ENCODE results near the gene ZNF76. TPM values are rescaled to one million over a fixed set of nuclear protein-coding genes. Genes with fewer than 3 reads are reported as not detected.

ZNF76 gene
- total RNA-seq, 2 donors from 2014 or later = 50.0 to 60.8 TPM

GRCh38 chr6:35242906-35243305, 16.6 kb upstream of the ZNF76 start:
- ATAC-seq (no peak), DNase-seq (no peak)
- peaks cover 18% of the 10 kb centered on the region for H3K4me1 Mint-ChIP-seq
- peaks cover 5% of the 10 kb centered on the region for H3K36me3 Mint-ChIP-seq (ENCODE audit: low read depth)
- H3K27me3 Mint-ChIP-seq = no peaks in the 10 kb centered on the region
- no peaks in the 10 kb centered on the region for H3K9me3 ChIP-seq (ENCODE audit: control insufficient read depth, low read length, poor library complexity, severe bottlenecking)
- no peak overlapping the region for H3K27ac Mint-ChIP-seq
- no peak overlapping the region for H3K4me3 Mint-ChIP-seq

DNA sequence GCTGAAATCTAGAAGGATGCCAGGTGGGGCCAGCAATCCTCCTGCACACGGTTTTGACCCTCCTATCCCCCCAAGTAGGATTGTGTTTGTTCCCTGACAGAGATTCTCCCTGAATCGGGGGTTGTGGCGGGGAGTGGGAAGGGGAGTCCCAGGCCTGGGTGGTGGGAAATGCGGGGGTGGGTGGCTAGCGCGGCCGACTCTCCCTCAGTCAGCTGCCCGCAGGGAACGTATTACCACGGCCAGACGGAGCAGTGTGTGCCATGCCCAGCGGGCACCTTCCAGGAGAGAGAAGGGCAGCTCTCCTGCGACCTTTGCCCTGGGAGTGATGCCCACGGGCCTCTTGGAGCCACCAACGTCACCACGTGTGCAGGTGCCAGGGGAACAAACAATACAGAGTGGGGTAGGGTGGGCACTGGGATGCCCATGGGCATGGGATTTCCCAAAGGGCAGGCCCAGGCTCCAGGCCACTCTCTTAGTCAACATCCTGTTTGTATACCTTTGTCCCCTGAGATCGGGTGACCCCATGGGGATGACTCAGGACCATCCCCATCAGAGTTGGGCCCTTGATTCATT, 16.1 kb upstream of the ZNF76 start:
- ATAC-seq (no peak), DNase-seq (no peak)
- no peak overlapping the region for H3K27ac Mint-ChIP-seq
- H3K36me3 Mint-ChIP-seq (ENCODE audit: low read depth) = peaks cover 5% of the 10 kb centered on the region
- peaks cover 20% of the 10 kb centered on the region for H3K4me1 Mint-ChIP-seq
- no peaks in the 10 kb centered on the region for H3K9me3 ChIP-seq (ENCODE audit: control insufficient read depth, low read length, poor library complexity, severe bottlenecking)
- no peaks in the 10 kb centered on the region for H3K27me3 Mint-ChIP-seq
- no peak overlapping the region for H3K4me3 Mint-ChIP-seq

- H3K36me3 Mint-ChIP-seq (ENCODE audit: low read depth) = peaks cover 5% of the 10 kb centered on the region
- ATAC-seq (no peak), DNase-seq (no peak)
- H3K4me1 Mint-ChIP-seq = peaks cover 28% of the 10 kb centered on the region
- H3K4me3 Mint-ChIP-seq = no peak overlapping the region
- no peak overlapping the region for H3K27ac Mint-ChIP-seq
- no peaks in the 10 kb centered on the region for H3K9me3 ChIP-seq (ENCODE audit: control insufficient read depth, low read length, poor library complexity, severe bottlenecking)
- H3K27me3 Mint-ChIP-seq = no peaks in the 10 kb centered on the region
Observed at GRCh38 chr6:35244551-35244950, 15.0 kb upstream of the ZNF76 start.

DNA sequence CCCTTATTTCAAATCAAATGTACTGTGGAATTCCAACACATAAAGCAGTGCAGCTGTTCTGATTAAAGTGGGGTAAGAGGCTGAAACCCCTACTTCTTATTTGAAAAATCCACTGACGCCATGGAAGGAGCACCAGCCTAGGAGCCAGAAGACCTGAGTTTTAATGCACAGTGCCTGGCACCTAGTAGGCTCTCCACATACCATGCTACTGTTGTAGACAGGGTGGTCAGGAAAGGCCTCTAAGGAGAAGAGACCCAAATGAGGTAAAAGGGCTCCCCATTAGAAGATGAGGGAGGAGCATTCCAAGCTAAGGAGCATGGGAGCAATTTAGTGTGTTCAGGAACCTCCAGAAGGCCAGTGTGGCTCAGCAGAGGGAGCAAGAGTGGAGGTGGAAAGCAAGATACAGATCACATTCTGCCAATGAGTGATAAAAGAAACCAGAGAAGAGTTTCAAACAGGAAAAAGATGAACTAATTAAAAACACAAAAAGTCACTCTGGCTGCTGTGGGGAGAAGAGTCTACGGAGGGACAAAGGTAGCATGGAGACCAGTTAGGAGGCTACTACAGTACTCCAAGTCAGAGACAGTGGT, 11.8 kb upstream of the ZNF76 start:
- ATAC-seq (no peak), DNase-seq (no peak)
- Mint-ChIP-seq H3K27ac (peak overlapping the region; percentile 35), H3K27me3 (no peaks in the 10 kb centered on the region), H3K4me3 (no peak overlapping the region), H3K4me1 (peaks cover 27% of the 10 kb centered on the region), H3K36me3 (ENCODE audit: low read depth) (peaks cover 3% of the 10 kb centered on the region)
- H3K9me3 ChIP-seq (ENCODE audit: control insufficient read depth, low read length, poor library complexity, severe bottlenecking) = no peaks in the 10 kb centered on the region

DNA sequence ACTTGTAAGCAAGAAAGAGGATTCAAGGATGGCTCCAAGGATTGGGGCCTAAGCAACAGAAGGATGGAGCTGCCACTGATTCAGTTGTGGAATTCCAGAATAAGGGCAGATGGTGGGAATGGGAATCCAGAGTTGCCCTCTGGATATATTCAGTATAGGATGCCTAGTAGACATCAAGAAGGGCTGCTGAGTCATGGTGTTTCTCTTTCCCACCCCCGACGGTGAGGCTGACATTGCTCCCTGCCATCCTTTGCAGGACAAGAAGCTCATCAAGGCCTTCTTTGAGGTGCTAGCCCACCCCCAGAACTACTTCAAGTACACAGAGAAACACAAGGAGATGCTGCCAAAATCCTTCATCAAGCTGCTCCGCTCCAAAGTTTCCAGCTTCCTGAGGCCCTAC, 11.2 kb upstream of the ZNF76 start:
- no peak for DNase-seq
- Mint-ChIP-seq H3K36me3 (ENCODE audit: low read depth) (peaks cover 3% of the 10 kb centered on the region), H3K4me1 (peaks cover 30% of the 10 kb centered on the region), H3K27ac (peak overlapping the region; percentile 71), H3K27me3 (no peaks in the 10 kb centered on the region), H3K4me3 (no peak overlapping the region)
- no peak for ATAC-seq
- H3K9me3 ChIP-seq (ENCODE audit: control insufficient read depth, low read length, poor library complexity, severe bottlenecking) = no peaks in the 10 kb centered on the region

GRCh38 chr6:35248965-35249364, 10.6 kb upstream of the ZNF76 start:
- no peak overlapping the region for H3K4me3 Mint-ChIP-seq
- no peaks in the 10 kb centered on the region for H3K9me3 ChIP-seq (ENCODE audit: control insufficient read depth, low read length, poor library complexity, severe bottlenecking)
- ATAC-seq = no peak
- H3K27me3 Mint-ChIP-seq = no peaks in the 10 kb centered on the region
- peaks cover 30% of the 10 kb centered on the region for H3K4me1 Mint-ChIP-seq
- DNase-seq = no peak
- peaks cover 3% of the 10 kb centered on the region for H3K36me3 Mint-ChIP-seq (ENCODE audit: low read depth)
- H3K27ac Mint-ChIP-seq = peak overlapping the region; percentile 71

GRCh38 chr6:35251949-35252348, 7.6 kb upstream of the ZNF76 start:
- Mint-ChIP-seq H3K36me3 (ENCODE audit: low read depth) (no peaks in the 10 kb centered on the region), H3K4me3 (no peak overlapping the region), H3K4me1 (peaks cover 22% of the 10 kb centered on the region), H3K27ac (no peak overlapping the region), H3K27me3 (no peaks in the 10 kb centered on the region)
- ATAC-seq (no peak), DNase-seq (no peak)
- H3K9me3 ChIP-seq (ENCODE audit: control insufficient read depth, low read length, poor library complexity, severe bottlenecking) = no peaks in the 10 kb centered on the region

DNA sequence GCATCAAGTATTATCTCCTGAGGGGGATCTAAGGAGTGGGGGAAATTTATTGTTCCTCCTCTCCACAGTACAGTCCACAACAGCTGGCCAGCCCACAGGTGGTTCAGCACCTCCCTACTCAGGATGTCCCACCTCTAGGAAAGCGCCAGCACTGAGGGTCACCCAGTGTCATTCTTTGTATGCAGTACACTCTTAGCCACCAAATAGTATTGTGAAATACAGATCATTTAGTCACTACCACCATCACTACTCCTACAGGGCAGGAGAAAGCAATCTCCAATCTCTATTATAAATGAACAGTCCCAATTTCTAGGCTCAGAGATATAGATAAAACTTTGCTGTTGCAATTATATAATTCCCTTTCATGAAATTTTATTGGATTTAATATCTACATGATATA, 6.3 kb upstream of the ZNF76 start:
- no peak for ATAC-seq
- no peak overlapping the region for H3K27ac Mint-ChIP-seq

GRCh38 chr6:35258336-35258735, 1.2 kb upstream of the ZNF76 start:
- Mint-ChIP-seq H3K4me3 (peak overlapping the region; percentile 96), H3K4me1 (peaks cover 37% of the 10 kb centered on the region), H3K36me3 (ENCODE audit: low read depth) (no peaks in the 10 kb centered on the region), H3K27ac (peak overlapping the region; percentile 98), H3K27me3 (no peaks in the 10 kb centered on the region)
- DNase-seq (no peak), ATAC-seq (no peak)
- no peaks in the 10 kb centered on the region for H3K9me3 ChIP-seq (ENCODE audit: control insufficient read depth, low read length, poor library complexity, severe bottlenecking)

More for the DNA sequence above, 6.3 kb upstream of the ZNF76 start:
- Mint-ChIP-seq H3K4me1 (peaks cover 16% of the 10 kb centered on the region), H3K36me3 (ENCODE audit: low read depth) (no peaks in the 10 kb centered on the region), H3K27me3 (no peaks in the 10 kb centered on the region), H3K4me3 (no peak overlapping the region)
- DNase-seq = no peak
- H3K9me3 ChIP-seq (ENCODE audit: control insufficient read depth, low read length, poor library complexity, severe bottlenecking) = no peaks in the 10 kb centered on the region

DNA sequence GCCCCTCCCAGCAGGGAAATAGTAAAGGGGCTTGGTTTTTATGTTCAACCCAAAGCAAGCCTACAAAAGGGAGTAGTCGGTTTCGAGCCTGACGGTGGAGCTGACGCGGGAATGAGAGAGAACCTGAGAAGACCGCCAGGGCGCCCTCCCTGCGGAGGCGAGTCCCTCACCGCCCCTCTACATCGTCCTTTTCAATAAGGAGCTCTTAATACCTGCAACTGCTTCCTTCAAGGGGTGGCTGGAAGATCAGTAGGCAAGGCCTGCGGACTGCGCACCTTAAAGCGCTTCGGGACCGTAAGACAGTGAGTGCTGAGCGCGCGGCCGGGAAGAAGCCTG, 709 bp upstream of the ZNF76 start:
- ATAC-seq = peak; percentile 11
- peak in 1 of 3 donors; percentile 25 for DNase-seq
- H3K27me3 Mint-ChIP-seq = no peaks in the 10 kb centered on the region
- H3K36me3 Mint-ChIP-seq (ENCODE audit: low read depth) = no peaks in the 10 kb centered on the region
- peaks cover 39% of the 10 kb centered on the region for H3K4me1 Mint-ChIP-seq
- H3K9me3 ChIP-seq (ENCODE audit: control insufficient read depth, low read length, poor library complexity, severe bottlenecking) = no peaks in the 10 kb centered on the region
- peak overlapping the region; percentile 96 for H3K4me3 Mint-ChIP-seq
- peak overlapping the region; percentile 98 for H3K27ac Mint-ChIP-seq

GRCh38 chr6:35259948-35260590, 534 bp downstream of the ZNF76 start:
- no peaks in the 10 kb centered on the region for H3K36me3 Mint-ChIP-seq (ENCODE audit: low read depth)
- DNase-seq (peak; percentile 77 to 84 (median 79)), ATAC-seq (peak; percentile 74)
- H3K27me3 Mint-ChIP-seq = no peaks in the 10 kb centered on the region
- H3K27ac Mint-ChIP-seq = peak overlapping the region; percentile 98
- peak overlapping the region; percentile 96 for H3K4me3 Mint-ChIP-seq
- no peaks in the 10 kb centered on the region for H3K9me3 ChIP-seq (ENCODE audit: control insufficient read depth, low read length, poor library complexity, severe bottlenecking)
- H3K4me1 Mint-ChIP-seq = peaks cover 48% of the 10 kb centered on the region

- peak overlapping the region; percentile 96 for H3K4me3 Mint-ChIP-seq
- DNase-seq = no peak
- no peaks in the 10 kb centered on the region for H3K36me3 Mint-ChIP-seq (ENCODE audit: low read depth)
- H3K9me3 ChIP-seq (ENCODE audit: control insufficient read depth, low read length, poor library complexity, severe bottlenecking) = no peaks in the 10 kb centered on the region
- H3K27me3 Mint-ChIP-seq = no peaks in the 10 kb centered on the region
- peak overlapping the region; percentile 98 for H3K27ac Mint-ChIP-seq
- ATAC-seq = no peak
- peaks cover 53% of the 10 kb centered on the region for H3K4me1 Mint-ChIP-seq
Observed at GRCh38 chr6:35260591-35261570, 1.3 kb downstream of the ZNF76 start.

- H3K4me1 Mint-ChIP-seq = peaks cover 57% of the 10 kb centered on the region
- ATAC-seq (no peak), DNase-seq (no peak)
- no peaks in the 10 kb centered on the region for H3K9me3 ChIP-seq (ENCODE audit: control insufficient read depth, low read length, poor library complexity, severe bottlenecking)
- no peaks in the 10 kb centered on the region for H3K36me3 Mint-ChIP-seq (ENCODE audit: low read depth)
- H3K27ac Mint-ChIP-seq = peak overlapping the region; percentile 98
- H3K4me3 Mint-ChIP-seq = peak overlapping the region; percentile 13
- H3K27me3 Mint-ChIP-seq = no peaks in the 10 kb centered on the region
Observed at GRCh38 chr6:35262596-35262995, 3.1 kb downstream of the ZNF76 start.
